ENCODE results near the gene LCTL.

GRCh38 chr15:66524838-66525237, 41.0 kb downstream of the LCTL start:
- TF ChIP-seq POLR2A (IDR thresholded peaks at IDR 0.05; ENCODE audit: low read depth, low read length) (no peak), POLR2AphosphoS5 (IDR thresholded peaks at IDR 0.05; ENCODE audit: low read depth, low read length) (no peak), TAF1 (IDR thresholded peaks at IDR 0.05; ENCODE audit: borderline replicate concordance, low read depth, low read length) (no peak)
